Activated naive CD4-positive, alpha-beta T cell (primary cell): ENCODE data around the gene MIER1.

Experiments
- DNase-seq, 4 experiments: peaks; one replicate each; lab custom pipeline; 2025; lab: John Stamatoyannopoulos, UW

Gene MIER1

GRCh38 chr1:66999640-67000400, 75.0 kb downstream of the MIER1 start:
- DNase-seq, result no peak

- DNase-seq, result no peak
These were observed 77.1 kb downstream of the MIER1 start for GRCh38 chr1:67001682-67002425.

GRCh38 chr1:67004176-67004575, 79.4 kb downstream of the MIER1 start:
- DNase-seq, result no peak

- no peak for DNase-seq
These were observed 80.3 kb downstream of the MIER1 start for GRCh38 chr1:67005068-67005467.

GRCh38 chr1:67009792-67010191, 85.0 kb downstream of the MIER1 start:
- no peak for DNase-seq

- no peak for DNase-seq
These were observed 88.8 kb downstream of the MIER1 start for GRCh38 chr1:67013573-67013972.

GRCh38 chr1:67018574-67018973, 93.8 kb downstream of the MIER1 start:
- no peak for DNase-seq

- DNase-seq, result no peak
These were observed 94.3 kb downstream of the MIER1 start for GRCh38 chr1:67019121-67019520.

GRCh38 chr1:67019600-67020136, 94.9 kb downstream of the MIER1 start:
- no peak for DNase-seq

- no peak for DNase-seq
These were observed 95.5 kb downstream of the MIER1 start for GRCh38 chr1:67020304-67020703.

- no peak for DNase-seq
These were observed 96.0 kb downstream of the MIER1 start for GRCh38 chr1:67020765-67021164.

GRCh38 chr1:67029472-67029871, 104.7 kb downstream of the MIER1 start:
- DNase-seq, result no peak

- DNase-seq, result no peak
These were observed 106.5 kb downstream of the MIER1 start for GRCh38 chr1:67031121-67031858.

- DNase-seq, result no peak
These were observed 107.1 kb downstream of the MIER1 start for GRCh38 chr1:67031859-67032247.
